Skin of body (tissue), 2 donors: ENCODE results near the gene RND1. TPM values are rescaled to one million over a fixed set of nuclear protein-coding genes. Genes with fewer than 3 reads are reported as not detected.
A peak's percentile ranks its signal among the peaks of the same experiment; 100 is the strongest.

ENCODE experiments used
- DNase-seq: peaks from one replicate; lab custom pipeline; 2025; lab: John Stamatoyannopoulos, UW
- total RNA-seq: library from RNA; depleted of rRNA; stranded (reverse); fragments of >200 nt; gene quantifications from one replicate; pipeline ENCODE4 v1.2.3, GENCODE V29; 2014

The RND1 gene
- total RNA-seq, 1 donor from 2014 or later, result 1.1 TPM

DNA sequence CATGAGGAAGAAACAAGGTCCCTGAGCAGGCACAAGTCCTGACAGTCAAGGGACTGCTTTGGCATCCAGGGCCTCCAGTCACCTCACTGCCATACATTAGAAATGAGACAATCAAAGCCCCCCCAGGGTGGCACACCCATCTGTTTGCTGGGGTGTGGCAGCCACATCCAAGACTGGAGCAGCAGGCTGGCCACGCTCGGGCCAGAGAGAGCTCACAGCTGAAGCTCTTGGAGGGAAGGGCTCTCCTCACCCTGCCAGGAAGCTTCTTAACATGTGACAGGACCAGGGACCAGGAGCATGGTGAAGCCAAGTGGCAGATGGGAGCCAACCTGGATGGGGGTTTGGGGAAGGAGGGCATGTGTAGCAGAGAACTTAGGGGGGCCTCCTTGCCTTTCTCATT lies 37.4 kb downstream of the RND1 start:
- DNase-seq, result no peak

DNA sequence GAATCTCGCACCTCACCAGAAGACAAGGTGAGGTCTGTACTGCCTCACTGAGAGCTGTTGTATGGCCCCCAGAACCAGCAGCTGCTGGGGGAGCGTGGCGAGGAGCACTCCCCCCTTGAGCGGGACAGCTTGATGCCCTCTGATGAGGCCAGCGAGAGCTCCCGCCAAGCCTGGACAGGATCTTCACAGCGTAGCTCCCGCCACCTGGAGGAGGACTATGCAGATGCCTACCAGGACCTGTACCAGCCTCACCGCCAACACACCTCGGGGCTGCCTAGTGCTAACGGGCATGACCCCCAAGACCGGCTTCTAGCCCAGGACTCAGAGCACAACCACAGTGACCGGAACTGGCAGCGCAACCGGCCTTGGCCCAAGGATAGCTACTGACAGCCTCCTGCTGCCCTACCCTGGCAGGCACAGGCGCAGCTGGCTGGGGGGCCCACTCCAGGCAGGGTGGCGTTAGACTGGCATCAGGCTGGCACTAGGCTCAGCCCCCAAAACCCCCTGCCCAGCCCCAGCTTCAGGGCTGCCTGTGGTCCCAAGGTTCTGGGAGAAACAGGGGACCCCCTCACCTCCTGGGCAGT lies 38.1 kb downstream of the RND1 start:
- DNase-seq, result no peak

DNA sequence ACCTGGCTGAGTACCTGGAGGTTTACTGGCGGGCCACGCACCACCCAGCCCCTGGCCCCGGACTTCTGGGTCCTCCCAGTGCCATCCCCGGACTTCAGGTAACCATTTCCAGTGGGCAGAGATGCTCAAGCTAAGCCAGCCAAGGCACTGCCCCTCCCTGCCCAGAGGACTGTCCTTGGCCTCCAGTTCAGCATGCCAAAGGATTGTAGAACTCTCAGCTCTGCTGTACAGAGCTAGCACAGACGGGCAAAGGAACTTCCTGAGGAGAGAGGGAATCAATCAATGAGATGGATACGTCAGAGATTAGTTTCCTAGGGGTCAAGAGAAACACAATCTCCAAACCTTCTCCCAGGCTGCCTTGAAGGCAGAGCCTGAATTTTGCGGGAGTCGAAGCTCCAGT lies 38.6 kb downstream of the RND1 start:
- DNase-seq, result no peak

DNA sequence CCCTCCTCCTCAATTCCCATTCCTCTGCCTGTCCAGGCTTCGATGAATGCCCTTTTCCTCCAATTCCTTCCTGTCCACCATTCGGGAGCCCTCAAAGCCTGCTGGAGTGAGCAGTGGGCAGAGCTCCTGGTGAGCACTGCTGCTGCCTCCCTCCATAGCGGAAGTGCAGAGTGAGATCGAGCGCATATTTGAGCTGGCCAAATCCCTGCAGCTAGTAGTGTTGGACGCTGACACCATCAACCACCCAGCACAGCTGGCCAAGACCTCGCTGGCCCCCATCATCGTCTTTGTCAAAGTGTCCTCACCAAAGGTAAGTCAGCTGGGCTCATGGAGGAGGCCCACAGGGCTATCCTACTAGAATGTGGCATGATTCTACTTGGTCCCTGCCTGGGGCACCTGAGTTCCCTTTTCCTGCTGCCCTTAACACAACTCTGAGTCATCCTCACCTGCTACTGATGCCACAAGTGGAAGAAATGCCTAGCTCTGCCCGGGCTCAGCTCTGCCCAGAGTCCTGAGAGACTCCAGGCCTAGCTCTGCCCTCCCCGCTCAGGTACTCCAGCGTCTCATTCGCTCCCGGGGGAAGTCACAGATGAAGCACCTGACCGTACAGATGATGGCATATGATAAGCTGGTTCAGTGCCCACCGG lies 39.3 kb downstream of the RND1 start:
- no peak for DNase-seq

DNA sequence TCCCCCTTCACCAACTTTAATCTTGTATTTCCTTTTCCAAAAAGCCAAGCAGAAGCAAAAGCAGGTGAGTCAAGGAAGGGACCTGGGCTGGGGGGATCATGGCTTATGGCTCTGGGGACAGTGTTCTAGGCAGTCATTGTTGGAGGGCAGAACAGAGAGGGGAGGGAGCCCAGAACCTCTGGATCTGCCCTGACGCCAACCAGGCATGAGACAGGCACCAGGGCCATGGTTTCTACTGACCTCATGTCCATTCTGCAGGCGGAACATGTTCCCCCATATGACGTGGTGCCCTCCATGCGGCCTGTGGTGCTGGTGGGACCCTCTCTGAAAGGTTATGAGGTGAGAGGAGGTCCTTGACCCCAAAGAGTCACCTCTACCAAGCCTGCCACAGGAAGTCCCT lies 40.8 kb downstream of the RND1 start:
- no peak for DNase-seq

DNA sequence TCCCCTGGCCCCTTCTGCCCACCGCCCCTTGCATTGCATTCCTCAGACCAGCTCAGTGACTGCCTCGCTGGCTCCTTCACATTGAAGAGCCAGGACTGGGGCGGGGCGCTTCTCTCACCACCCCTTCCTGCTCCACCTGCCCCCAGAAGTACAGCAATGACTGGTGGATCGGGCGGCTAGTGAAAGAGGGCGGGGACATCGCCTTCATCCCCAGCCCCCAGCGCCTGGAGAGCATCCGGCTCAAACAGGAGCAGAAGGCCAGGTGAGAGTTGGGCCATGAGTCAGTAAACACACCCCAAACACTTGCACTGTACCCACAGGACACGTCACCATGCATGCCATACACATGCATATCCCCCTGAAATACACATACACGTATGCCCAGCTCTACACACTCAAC lies 41.6 kb downstream of the RND1 start:
- no peak for DNase-seq

DNA sequence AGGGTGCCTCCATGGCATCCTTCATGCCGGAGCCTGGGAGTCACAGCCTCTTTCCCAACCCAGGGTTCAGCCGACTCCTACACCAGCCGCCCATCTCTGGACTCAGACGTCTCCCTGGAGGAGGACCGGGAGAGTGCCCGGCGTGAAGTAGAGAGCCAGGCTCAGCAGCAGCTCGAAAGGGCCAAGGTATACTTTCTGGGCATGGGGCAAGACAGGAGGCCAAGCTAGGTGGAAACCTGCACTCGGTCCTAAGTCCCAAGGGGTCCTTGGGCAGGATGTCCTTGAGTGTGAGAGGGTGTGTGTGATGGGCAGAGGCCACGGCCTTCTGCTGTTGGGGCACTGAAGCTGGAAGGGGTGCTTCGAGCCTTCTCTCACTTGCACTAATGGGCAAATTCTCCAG lies 42.4 kb downstream of the RND1 start:
- DNase-seq, result no peak

DNA sequence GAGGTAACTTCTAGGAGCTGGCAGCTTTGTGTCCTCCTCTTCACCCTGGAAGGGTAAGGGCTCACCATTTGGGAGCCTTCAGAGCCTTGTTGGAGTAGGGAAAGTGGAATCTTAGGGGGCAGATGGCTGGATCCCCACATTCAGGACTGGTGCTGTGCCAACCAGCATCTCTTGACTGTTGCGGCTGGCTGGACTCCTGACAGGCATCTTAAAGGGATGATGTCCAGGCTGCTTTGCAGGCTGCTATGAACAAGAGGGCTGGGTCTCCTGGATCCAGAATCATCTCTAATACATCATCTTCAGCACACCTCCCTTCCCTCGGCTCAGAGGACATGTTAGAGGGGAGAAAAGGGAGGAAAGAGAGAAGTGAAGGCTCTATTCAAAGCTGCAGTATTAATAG lies 43.0 kb downstream of the RND1 start:
- no peak for DNase-seq

DNA sequence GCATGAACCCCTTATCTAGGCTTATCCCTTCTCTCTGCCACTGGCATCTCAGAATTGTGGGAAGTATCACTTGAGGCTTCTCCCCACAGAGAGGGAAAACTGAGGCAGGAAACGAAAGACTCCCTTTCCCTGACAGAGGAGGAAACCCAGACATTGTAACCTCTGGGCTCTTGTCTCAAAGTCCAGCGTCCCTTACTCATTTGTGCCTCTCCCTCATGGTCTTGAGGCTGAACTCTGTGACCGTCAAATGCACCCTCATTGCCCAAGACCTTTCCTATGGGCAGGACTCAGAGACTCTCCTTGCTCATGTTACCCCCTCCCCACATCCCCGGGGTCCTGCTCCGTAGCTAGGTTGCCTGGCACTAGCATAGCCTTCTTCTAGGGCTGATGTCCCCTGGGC lies 43.5 kb downstream of the RND1 start:
- DNase-seq, result no peak

DNA sequence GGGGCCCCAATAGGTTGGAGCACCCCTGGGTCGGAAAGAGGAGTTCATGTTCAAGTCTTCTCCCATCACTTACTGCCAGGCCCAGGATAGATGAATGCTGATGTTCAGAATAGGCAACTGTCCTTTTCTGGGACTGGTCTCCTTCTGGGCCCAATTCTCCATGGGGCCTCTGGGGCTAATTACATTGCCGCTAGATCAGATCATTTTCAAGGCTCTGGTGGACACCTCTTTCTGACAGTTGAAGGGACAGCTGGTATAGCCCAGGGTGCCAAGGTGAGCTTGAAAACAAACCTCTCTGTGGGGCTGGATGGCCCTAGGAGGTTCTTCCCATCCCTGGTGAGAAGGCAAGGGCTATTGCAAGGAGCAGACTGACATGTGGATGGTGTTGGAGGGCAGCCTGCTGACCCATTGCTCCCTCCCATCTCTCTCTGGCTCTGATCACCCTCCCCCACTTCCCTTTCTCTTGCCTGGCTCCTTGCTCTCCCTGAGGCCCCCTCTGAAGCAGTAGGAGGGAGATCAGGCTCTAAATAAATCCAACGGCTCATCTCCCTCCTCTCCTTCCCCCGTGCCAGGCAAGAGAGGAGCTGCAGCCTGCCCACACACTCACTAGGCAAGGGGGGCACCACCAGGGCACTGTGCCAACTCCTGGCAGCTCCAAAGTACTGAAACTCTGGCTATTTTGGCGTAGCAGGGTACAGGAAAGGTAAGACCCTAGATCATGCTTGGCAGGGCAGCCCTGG lies 45.5 kb downstream of the RND1 start:
- no peak for DNase-seq

DNA sequence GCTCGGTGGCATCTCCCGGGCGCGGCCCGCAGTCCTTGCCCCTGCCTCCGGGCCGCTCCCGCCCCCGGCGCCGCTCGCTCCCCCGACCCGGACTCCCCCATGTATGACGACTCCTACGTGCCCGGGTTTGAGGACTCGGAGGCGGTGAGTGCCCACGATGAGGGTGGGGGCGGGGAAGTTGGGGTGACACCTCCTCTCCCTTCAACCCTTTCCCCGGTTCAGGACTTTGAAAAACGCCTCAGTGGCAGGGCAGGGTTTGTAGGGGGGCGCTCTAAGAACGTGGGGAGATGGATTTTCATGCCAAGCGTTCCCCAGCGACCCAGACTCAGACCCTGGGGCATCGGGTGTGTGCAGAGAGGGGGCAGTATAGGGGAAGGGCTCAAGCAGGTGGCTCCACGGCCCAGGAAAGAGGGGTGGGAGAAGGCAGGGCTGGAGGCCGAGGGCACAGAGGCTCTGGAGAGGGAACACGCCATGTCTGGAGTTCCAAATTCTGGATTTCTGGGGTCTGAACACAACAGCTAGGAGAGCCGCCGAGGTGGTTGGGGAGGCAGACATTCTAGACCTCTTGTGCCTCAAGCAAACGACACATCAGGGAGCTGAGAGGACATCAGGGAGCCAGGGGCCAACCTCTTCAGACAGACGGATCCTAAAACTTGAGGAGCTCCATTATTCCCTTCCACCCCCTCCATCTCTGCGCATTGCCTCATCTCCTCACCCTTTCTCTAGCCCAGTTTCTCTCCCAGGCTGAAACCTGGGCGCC lies 46.7 kb downstream of the RND1 start:
- DNase-seq, result no peak

DNA sequence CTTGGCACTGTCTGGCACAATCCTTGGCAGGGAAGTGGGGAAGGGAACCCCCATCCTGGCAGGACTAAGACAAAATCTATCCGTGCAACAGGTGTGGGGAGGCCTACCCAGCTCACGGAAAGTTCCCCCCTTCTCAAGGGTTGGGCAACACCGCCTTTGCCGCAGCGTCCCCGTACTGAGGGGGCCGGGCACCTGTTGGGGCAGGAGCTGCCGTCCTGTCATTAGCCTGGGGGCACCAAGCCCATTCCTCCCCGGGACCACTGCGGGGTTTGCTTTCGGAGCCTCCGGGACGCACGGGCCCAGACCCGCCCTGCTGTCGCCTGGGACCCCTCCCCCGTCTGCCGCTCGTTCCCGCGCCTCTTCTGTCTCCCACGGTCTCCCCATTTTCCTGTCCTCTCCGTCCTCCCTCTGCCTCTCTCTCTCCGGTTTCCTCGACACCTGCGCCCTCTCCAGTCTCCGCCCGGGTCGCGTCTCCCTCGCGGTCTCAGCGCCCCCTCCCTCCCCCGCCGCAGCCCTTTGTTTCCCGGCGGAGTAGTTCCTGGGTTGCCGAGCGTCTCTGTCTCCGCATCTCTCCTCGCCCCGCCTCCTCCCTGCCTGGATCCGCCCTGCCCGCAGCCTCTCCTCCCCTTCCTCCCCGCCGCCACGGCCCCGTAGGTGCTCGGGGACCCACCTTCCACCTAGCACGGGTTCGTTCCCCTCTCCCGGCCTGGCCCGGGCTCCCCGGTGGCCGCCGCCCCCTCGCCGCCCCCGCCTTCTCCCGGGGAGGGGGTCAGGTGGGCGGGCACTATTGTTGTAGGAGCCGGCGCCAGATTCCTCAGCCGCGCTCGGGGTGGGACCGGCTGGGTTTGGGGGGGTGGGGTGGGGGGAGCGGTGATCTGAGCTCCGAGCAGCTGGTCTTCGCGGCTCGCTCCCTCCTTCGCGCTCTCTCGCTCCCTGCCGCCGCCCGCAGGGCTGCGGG lies 47.5 kb downstream of the RND1 start, which contains the start of gene CACNB3:
CACNB3 (plus strand) TSS at position 624 of the 958 bp plus-strand sequence. CDS start 434 bp downstream, outside the sequence.
- peak; percentile 51 for DNase-seq

DNA sequence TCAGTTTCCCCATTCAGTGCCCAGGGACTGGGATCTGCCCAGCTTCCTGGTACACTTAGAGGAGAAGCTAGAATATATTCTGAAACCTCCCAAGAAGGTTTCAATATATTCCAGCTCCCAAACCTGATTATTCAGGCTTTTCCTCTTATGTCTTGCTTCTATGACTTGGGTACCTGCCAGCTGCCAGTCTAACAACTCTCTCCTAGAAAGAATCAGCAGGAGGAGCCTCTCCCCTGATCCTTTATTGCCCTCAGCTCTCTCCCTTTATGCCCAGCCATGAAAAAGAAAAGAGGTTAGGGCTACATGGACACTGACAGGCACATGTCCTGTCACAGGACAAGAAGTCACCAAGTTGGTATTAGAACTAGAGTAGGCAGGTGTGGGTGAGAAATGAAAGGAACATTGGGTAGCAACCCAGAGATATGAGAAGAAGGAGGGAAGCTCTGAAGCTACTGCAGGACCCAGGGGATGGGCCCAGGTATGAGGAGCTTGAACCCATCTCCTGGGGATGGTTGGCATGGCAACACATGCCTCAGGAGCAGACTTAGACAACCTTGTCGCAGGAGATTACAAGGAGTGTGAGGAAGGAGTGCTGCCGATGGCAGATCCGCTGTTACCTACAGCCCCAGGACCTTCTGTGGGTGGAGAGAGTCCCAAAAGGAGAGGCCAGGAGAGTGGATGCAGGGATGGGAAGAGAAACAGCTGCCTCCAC lies 49.4 kb downstream of the RND1 start:
- no peak for DNase-seq

DNA sequence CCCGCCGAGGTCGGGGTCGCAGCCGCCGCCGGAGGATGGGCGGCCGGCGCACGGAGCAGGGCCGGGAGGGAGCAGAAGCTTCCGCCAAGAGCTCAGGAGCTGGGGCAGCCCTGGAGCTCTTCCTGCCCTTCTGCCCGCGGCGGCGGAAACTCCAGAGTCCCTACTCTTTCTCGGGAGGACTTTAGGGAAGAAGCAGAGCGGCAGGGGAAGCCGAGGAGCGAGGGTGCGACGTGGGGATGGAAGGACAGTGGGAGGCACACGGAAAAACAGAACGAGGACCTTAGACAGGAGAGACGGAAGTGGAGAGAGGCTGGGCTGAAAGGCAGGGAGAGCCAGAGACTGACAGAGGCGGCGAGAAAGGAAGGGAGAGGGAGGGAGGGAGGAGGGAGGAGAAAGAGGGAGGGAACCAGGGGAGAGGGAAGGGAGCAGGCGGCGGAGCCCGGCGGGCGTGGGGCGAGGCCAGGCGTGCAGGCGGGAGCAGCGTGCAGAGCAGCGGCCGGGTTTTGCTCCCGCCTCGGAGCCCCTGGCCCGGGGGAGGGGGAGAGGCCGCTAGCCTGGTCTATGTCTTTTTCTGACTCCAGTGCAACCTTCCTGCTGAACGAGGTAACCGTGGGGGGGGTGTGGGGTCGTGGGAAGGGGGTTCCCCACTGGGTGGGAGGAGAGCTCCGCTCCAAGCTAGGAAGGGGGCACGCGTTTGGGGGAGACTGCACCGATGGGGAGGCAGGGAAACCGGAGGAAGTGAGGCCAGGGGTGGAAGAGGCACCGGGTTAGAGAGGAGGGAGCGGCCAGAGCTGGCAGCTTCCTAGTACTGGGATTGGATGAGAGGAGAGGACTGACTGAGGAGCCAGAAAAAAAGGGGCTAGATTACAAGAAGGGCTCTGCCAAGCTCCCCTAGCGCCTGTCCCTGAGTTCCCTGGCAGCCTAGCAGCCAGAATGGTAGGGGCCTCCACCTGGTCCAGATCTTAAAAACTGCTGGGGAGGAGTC lies 50.3 kb downstream of the RND1 start:
- DNase-seq, result peak; percentile 85

DNA sequence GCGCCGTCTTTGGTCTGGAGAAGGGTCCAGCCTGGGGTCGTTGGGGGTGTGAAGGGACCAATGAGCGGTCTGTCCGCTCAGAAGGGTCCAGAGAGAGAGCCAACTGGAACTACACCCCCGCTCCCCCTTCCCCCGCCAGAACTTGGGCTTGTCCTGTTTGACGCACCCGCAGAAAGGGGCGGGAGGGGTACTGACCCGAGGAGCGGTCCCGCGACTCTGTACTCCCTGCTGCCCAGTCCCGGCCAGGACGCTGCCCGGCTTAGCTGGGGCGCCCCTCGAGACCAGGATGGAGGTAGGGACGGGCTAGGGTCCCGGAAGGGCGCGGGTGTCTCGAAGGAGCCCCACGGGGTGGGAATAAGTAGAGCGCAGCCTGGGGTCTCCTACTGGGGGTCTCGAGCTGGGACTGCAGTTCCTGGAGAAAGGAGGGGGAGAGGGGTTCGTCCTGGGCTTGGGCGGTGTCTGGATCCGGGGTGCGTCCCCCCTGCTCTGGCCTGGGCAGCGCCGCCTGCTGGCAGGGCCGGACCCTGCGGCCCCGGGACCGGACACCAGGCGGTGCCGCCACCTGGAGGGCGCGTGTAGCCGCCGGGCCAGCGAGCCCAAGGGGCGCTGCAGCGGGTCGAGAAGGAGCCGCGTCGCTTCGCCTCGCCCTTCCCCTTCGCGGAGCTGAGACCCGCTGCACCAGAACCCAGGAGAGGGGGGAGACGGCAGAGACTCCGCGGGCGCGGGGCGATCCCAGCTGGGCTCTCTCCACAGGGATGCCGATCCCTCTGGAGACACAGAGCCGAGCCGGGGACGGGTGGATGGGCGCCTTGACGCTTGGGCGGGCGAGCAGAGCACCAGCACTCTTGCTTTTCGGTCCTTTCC lies 51.2 kb downstream of the RND1 start:
- peak; percentile 54 for DNase-seq

DNA sequence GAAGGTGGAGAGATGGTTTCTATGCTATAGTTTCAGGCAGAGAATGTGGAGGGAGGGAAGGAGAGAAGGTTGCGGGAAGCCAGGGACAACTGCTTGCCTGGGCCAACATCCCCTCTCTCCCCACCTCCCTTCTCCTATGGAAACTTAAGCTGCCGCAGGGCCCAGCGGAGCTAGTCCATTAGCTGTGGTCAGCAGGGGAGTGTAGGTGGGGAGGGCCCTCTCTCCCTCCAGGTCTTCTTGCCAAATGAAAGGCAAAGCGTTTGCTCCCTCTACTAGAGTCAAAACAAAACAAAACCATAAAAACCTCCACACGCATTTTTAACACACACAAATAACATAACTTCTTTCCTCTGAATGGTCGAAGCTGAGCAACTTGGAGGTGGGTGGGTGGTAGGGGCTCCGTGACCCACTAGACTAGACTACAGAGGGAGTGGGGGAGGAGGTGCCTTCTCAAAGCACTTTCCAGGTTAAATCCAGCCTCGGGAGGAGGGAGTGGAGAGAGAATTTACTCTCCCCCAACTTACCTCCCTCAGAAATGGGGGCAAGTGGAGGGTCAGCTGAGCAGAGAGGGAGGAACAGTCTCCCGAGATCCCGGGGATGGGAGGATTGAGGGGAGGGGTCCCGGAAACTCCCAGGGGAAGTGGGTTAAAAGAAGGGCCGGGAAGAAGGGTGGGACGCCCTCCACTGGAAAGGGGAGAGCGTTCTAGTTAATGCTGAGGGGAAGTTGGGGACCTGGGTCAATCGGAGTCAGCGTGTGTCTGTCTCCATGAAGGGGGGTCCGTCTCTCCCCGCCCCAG lies 52.0 kb downstream of the RND1 start:
- DNase-seq, result no peak

DNA sequence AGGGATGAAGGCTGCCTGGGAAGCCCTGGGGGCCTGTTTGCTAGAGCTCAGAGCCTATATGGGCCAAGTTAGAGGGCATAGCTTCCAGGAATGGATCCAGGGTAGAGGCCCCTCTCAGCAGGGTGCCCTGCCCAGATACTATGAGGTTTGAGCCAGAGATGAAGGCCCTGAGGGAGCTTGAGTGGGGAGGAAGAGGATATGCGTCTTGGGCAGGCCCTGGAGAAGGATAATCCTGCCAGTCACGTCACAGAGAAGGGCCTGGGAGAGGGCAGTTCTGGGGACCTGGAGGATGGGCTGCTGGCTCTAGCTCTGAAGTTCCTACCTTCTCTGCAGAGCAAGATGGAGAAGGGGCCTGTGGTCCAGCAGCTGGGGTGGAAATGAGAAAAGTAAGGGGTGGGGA lies 53.3 kb downstream of the RND1 start:
- no peak for DNase-seq
